IPS-11a (cell line): ENCODE measurements around the gene GRM7.

Experiments used
- H3K4me3 ChIP-seq: one replicate; pipeline ENCODE4 v1.5.1; 2013; ENCODE audit warnings: low read depth, low read length, control low read depth

GRM7 gene

GRCh38 chr3:7567160-7567559 is 706.2 kb downstream of the GRM7 start:
- no peak overlapping the region for H3K4me3 ChIP-seq

- H3K4me3 ChIP-seq = no peak overlapping the region
These were observed 707.7 kb downstream of the GRM7 start for GRCh38 chr3:7568526-7569184.

GRCh38 chr3:7573330-7573729 is 712.4 kb downstream of the GRM7 start:
- H3K4me3 ChIP-seq = no peak overlapping the region

- H3K4me3 ChIP-seq = no peak overlapping the region
These were observed 713.5 kb downstream of the GRM7 start for GRCh38 chr3:7574435-7574834.

- no peak overlapping the region for H3K4me3 ChIP-seq
These were observed 715.2 kb downstream of the GRM7 start for GRCh38 chr3:7576071-7576470.

GRCh38 chr3:7576506-7576905 is 715.6 kb downstream of the GRM7 start:
- no peak overlapping the region for H3K4me3 ChIP-seq

GRCh38 chr3:7577513-7577912 is 716.6 kb downstream of the GRM7 start:
- no peak overlapping the region for H3K4me3 ChIP-seq

- H3K4me3 ChIP-seq = no peak overlapping the region
These were observed 720.9 kb downstream of the GRM7 start for GRCh38 chr3:7581831-7582230.

- H3K4me3 ChIP-seq = no peak overlapping the region
These were observed 724.1 kb downstream of the GRM7 start for GRCh38 chr3:7585052-7585451.

GRCh38 chr3:7588236-7588635 is 727.3 kb downstream of the GRM7 start:
- no peak overlapping the region for H3K4me3 ChIP-seq

- no peak overlapping the region for H3K4me3 ChIP-seq
These were observed 728.6 kb downstream of the GRM7 start for GRCh38 chr3:7589526-7589925.

- no peak overlapping the region for H3K4me3 ChIP-seq
These were observed 741.4 kb downstream of the GRM7 start for GRCh38 chr3:7602297-7602696.

GRCh38 chr3:7607083-7607482 is 746.2 kb downstream of the GRM7 start:
- H3K4me3 ChIP-seq = no peak overlapping the region

GRCh38 chr3:7607676-7608075 is 746.8 kb downstream of the GRM7 start:
- H3K4me3 ChIP-seq = no peak overlapping the region

GRCh38 chr3:7610634-7611033 is 749.7 kb downstream of the GRM7 start:
- H3K4me3 ChIP-seq = no peak overlapping the region

- no peak overlapping the region for H3K4me3 ChIP-seq
These were observed 754.1 kb downstream of the GRM7 start for GRCh38 chr3:7615043-7615442.

- no peak overlapping the region for H3K4me3 ChIP-seq
These were observed 757.7 kb downstream of the GRM7 start for GRCh38 chr3:7618606-7619005.

- H3K4me3 ChIP-seq = no peak overlapping the region
These were observed 759.5 kb downstream of the GRM7 start for GRCh38 chr3:7620401-7620800.

- H3K4me3 ChIP-seq = no peak overlapping the region
These were observed 760.2 kb downstream of the GRM7 start for GRCh38 chr3:7621046-7621630.

GRCh38 chr3:7621651-7622050 is 760.7 kb downstream of the GRM7 start:
- H3K4me3 ChIP-seq = no peak overlapping the region

GRCh38 chr3:7625021-7625420 is 764.1 kb downstream of the GRM7 start:
- H3K4me3 ChIP-seq = no peak overlapping the region

GRCh38 chr3:7630351-7630911 is 769.5 kb downstream of the GRM7 start:
- H3K4me3 ChIP-seq = no peak overlapping the region

- H3K4me3 ChIP-seq = no peak overlapping the region
These were observed 770.0 kb downstream of the GRM7 start for GRCh38 chr3:7630925-7631324.
